ENCODE measurements around the gene CIZ1.

CIZ1 gene

GRCh38 chr9:128169492-128169891 lies 21.9 kb downstream of the CIZ1 start:
- no peak for TF ChIP-seq CTCF (IDR thresholded peaks at IDR 0.05; ENCODE audit: extremely low read depth, missing control alignments)
- no peak for DNase-seq (ENCODE audit: low spot score)

GRCh38 chr9:128168731-128169308 lies 22.6 kb downstream of the CIZ1 start:
- no peak for TF ChIP-seq CTCF (IDR thresholded peaks at IDR 0.05; ENCODE audit: extremely low read depth, missing control alignments)
- no peak for DNase-seq (ENCODE audit: low spot score)

- no peak for TF ChIP-seq CTCF (IDR thresholded peaks at IDR 0.05; ENCODE audit: extremely low read depth, missing control alignments)
- DNase-seq (ENCODE audit: low spot score), result no peak
These were observed 24.2 kb downstream of the CIZ1 start for GRCh38 chr9:128167209-128167608.

- TF ChIP-seq CTCF (IDR thresholded peaks at IDR 0.05; ENCODE audit: extremely low read depth, missing control alignments), result no peak
- DNase-seq (ENCODE audit: low spot score), result no peak
These were observed 25.2 kb downstream of the CIZ1 start for GRCh38 chr9:128166169-128166568.

GRCh38 chr9:128164307-128164885 lies 27.0 kb downstream of the CIZ1 start:
- TF ChIP-seq CTCF (IDR thresholded peaks at IDR 0.05; ENCODE audit: extremely low read depth, missing control alignments), result no peak
- DNase-seq (ENCODE audit: low spot score), result no peak

- no peak for DNase-seq (ENCODE audit: low spot score)
- no peak for TF ChIP-seq CTCF (IDR thresholded peaks at IDR 0.05; ENCODE audit: extremely low read depth, missing control alignments)
These were observed 27.7 kb downstream of the CIZ1 start for GRCh38 chr9:128163523-128164306.

GRCh38 chr9:128163027-128163515 lies 28.3 kb downstream of the CIZ1 start:
- no peak for TF ChIP-seq CTCF (IDR thresholded peaks at IDR 0.05; ENCODE audit: extremely low read depth, missing control alignments)
- DNase-seq (ENCODE audit: low spot score), result no peak

Data from GM20000 (cell line).